Heart left ventricle (tissue), 16 donors: Measurements from ENCODE around the gene TRAPPC3. TPM values are rescaled to one million over a fixed set of nuclear protein-coding genes. Genes with fewer than 3 reads are reported as not detected.

Experiments used
- ATAC-seq, 4 donors: fragments of 200-7000 bp; cut with Tn5 transposase; one replicate each; pipeline ENCODE4 v1.9.1; 2020 to 2022; ENCODE audit warnings: moderate library complexity in 4 of 4, mild to moderate bottlenecking in 3 of 4, moderate number of reproducible peaks in 1 of 4
- DNase-seq, 5 donors: peaks; one replicate each; pipeline ENCODE4 v3.0.0-alpha.2; 2020
- H3K27ac ChIP-seq, 12 donors: fragments of 200-600 bp; sonication (generic) in 4 of 12; one replicate each; pipeline versions ENCODE4 v1.5.0 to v1.8.0; 2016 to 2022; ENCODE audit warnings: mild to moderate bottlenecking in 2 of 12
- H3K27me3 ChIP-seq, 9 donors: fragments of 200-600 bp; sonication (generic) in 2 of 9; one replicate each; pipeline versions ENCODE4 v1.5.1 to v1.8.0; 2016 to 2022; ENCODE audit warnings: mild to moderate bottlenecking in 3 of 9
- H3K36me3 ChIP-seq, 9 donors: fragments of 200-600 bp; sonication (generic) in 2 of 9; one replicate each; pipeline versions ENCODE4 v1.5.0 to v1.8.0; 2018 to 2022; ENCODE audit warnings: mild to moderate bottlenecking in 2 of 9
- H3K4me1 ChIP-seq, 12 donors: fragments of 200-600 bp; sonication (generic) in 4 of 12; one replicate each; pipeline versions ENCODE4 v1.5.0 to v1.8.0; 2016 to 2022; ENCODE audit warnings: mild to moderate bottlenecking in 3 of 12
- H3K4me3 ChIP-seq, 12 donors: fragments of 200-600 bp; sonication (generic) in 4 of 12; one replicate each; pipeline versions ENCODE4 v1.5.0 to v1.8.0; 2017 to 2022; ENCODE audit warnings: mild to moderate bottlenecking in 9 of 12, moderate library complexity in 4 of 12
- H3K9me3 ChIP-seq, 12 donors: fragments of 200-600 bp; sonication (generic) in 4 of 12; one replicate each; pipeline versions ENCODE4 v1.5.0 to v1.8.0; 2016 to 2022; ENCODE audit warnings: mild to moderate bottlenecking in 1 of 12
- CTCF ChIP-seq, 12 donors: fragments of 200-600 bp; sonication (generic) in 4 of 12; IDR thresholded peaks; one replicate each; pipeline versions ENCODE4 v1.5.0 to v1.8.0; 2018 to 2022; ENCODE audit warnings: antibody characterized with exemption in 12 of 12, mild to moderate bottlenecking in 5 of 12
- POLR2A ChIP-seq, 2 donors: fragments of 450-650 bp; IDR thresholded peaks; one replicate each; pipeline ENCODE4 v1.6.1; 2017; ENCODE audit warnings: antibody characterized with exemption in 2 of 2, mild to moderate bottlenecking in 2 of 2, moderate library complexity in 2 of 2
- WGBS, 4 donors: extraction: QIAGEN DNeasy Blood & Tissue Kit in 2 of 4; methylation state at CpG; one replicate each; pipeline versions ENCODE4 v1.1.5 to v1.1.7; 2013 to 2018; 5-methylcytosine and 5-hydroxymethylcytosine counted together
- intact Hi-C, 10 donors: fragments of 100-400 bp; cut with DNase I; formaldehyde crosslinking; loops; one replicate each; pipeline versions ENCODE4 v1.11.1 to v1.14.2; 2022
- polyA plus RNA-seq, 2 donors: library from polyadenylated mRNA; stranded (reverse); fragments of 200-250 nt; gene quantifications; one replicate each; pipeline ENCODE4 v1.2.3, GENCODE V29; 2013
- total RNA-seq, 9 donors: library from RNA; depleted of rRNA in 2 of 9; stranded (reverse); fragments of >200 nt in 2 of 9; fragmentation: NEBNext Ultra II Directional in 3 of 9; extraction: Animal tissue kit (Norgen Biotek cat#: 25700) in 3 of 9; gene quantifications; one replicate each; pipeline versions ENCODE4 v1.1.0 to v1.2.4, GENCODE V29; 2016 to 2023
- donor health status: ischemic (EF 13 %, LVEDD 7.1; RV severe dilation, severe dysfunction).
- donor health status: healthy with polysubstance abuse.
- donor health status: DM: no; HTN: yes; CAD: no.
- donor health status: DM: no; HTN: no; CAD: no.
- donor health status: ischemic (EF 25% LVEDD 6.9; RV normal size, moderate dysfunction).
- donor health status: ischemic (EF 25% LVEDD 5.7; RV mildly dilated, moderate dysfunction).
- donor health status: healthy.
- donor health status: DM: yes; HTN: yes; CAD: no.
- donor health status: ischemic (EF 35%, LVEDD 5.7; RV mildly dilated, moderate dysfunction).
- donor health status: nonischemic (EF 11% LVEDD 7.7; RV severe dilation, severe dysfunction).
- donor health status: DM: yes; HTN: yes; CAD: no.
- donor health status: PGD.
- donor health status: ischemic (EF 29% LVEDD 5.4; RV normal size, mild dysfunction).
- donor health status: nonischemic (EF 23%, LVEDD 6.1; RV moderate dilation, normal function).

The TRAPPC3 gene
- total and polyA plus RNA-seq, 11 donors = 40.8 to 89.6 (median 52.9) TPM

GRCh38 chr1:36111151-36111550, 38.1 kb downstream of the TRAPPC3 start:
- peaks cover 0 to 9% (median 0%) of the 10 kb centered on the region in 12 donors for H3K4me1 ChIP-seq
- intact Hi-C loops = no loop called here

GRCh38 chr1:36109041-36109679, 40.1 kb downstream of the TRAPPC3 start:
- Histone ChIP-seq H3K4me3 (no peak overlapping the region), H3K9me3 (no peaks in the 10 kb centered on the region), H3K36me3 (no peaks in the 10 kb centered on the region), H3K27ac (no peak overlapping the region), H3K27me3 (no peaks in the 10 kb centered on the region), H3K4me1 (no peaks in the 10 kb centered on the region)
- intact Hi-C loops = loop anchor here in 2 of 10 donors (2.0 to 10.0 kb wide), 3 partner anchors 20 to 186 kb away; no protein-coding TSS in a partner anchor
- ATAC-seq (no peak), DNase-seq (no peak)
- no peak for TF ChIP-seq CTCF (IDR thresholded peaks at IDR 0.05)
- TF ChIP-seq POLR2A (IDR thresholded peaks at IDR 0.05) = no peak
- 80 to 87% (median 81%) methylated on average over 8 to 11 of the region's 11 CpGs for WGBS, 4 donors

More at GRCh38 chr1:36111151-36111550, 38.1 kb downstream of the TRAPPC3 start:
- Histone ChIP-seq H3K4me3 (no peak overlapping the region), H3K27me3 (no peaks in the 10 kb centered on the region), H3K27ac (no peak overlapping the region), H3K9me3 (no peaks in the 10 kb centered on the region), H3K36me3 (no peaks in the 10 kb centered on the region)
- TF ChIP-seq CTCF (IDR thresholded peaks at IDR 0.05) = no peak
- TF ChIP-seq POLR2A (IDR thresholded peaks at IDR 0.05) = no peak
- no peak for ATAC-seq
- DNase-seq = no peak
- whole genome bisulfite sequencing, 4 donors = 62 to 74% (median 68%) methylated on average over 4 of the region's 4 CpGs

DNA sequence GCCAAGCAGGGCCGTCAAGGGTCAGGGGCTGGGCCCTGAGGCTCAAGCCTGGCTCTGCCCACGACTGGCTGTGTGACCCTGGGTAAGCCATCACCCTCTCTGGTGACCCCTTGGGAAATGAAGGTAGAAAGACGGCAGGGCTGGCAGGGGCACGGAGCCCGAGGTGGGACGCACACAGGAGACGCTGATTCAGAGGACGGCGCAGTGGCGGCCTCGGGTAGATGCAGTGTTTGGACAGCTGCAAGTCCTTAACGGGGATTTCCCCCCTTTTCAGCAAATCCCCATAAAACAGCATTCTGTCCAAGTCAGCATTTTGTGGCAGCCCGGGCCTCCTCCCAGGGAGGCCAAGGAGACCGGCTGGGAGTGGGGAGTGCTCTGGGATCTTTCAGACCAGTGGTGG, 41.0 kb downstream of the TRAPPC3 start:
- Histone ChIP-seq H3K27ac (no peak overlapping the region), H3K9me3 (no peaks in the 10 kb centered on the region), H3K36me3 (no peaks in the 10 kb centered on the region), H3K4me1 (no peaks in the 10 kb centered on the region), H3K27me3 (no peaks in the 10 kb centered on the region), H3K4me3 (no peak overlapping the region)
- intact Hi-C loops = loop anchor here in 2 of 10 donors (2.0 to 10.0 kb wide), 3 partner anchors 20 to 186 kb away; no protein-coding TSS in a partner anchor
- no peak for ATAC-seq
- 82 to 87% (median 85%) methylated on average over 14 of the region's 14 CpGs for WGBS, 4 donors
- TF ChIP-seq CTCF (IDR thresholded peaks at IDR 0.05) = no peak
- no peak for TF ChIP-seq POLR2A (IDR thresholded peaks at IDR 0.05)
- DNase-seq = no peak

DNA sequence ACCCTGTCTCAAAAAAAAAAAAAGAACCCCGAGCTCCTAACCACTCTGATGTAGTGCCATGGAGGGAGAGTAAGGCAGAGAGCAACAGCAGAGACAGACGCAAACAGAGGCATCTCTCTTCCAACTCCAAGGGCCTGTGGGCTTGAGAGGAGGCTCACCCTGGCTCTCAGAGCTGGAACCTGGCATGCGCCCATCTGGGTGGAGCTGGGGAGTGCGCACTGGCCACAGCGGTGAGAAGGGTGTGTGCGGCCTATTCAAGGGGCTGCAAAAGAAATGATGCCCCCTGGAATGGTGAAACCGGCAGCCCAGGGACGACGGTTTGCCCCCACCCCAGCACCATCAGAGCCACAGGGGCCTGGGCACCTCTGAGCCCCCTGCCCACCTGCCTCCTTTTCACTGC, 41.9 kb downstream of the TRAPPC3 start:
- no peaks in the 10 kb centered on the region for H3K27me3 ChIP-seq
- WGBS, 4 donors = 82 to 86% (median 83%) methylated on average over 9 of the region's 9 CpGs
- H3K27ac ChIP-seq = no peak overlapping the region
- DNase-seq (no peak), ATAC-seq (peak in 1 of 4 donors; percentile 20)
- no peak overlapping the region for H3K4me3 ChIP-seq
- TF ChIP-seq POLR2A (IDR thresholded peaks at IDR 0.05) (no peak), CTCF (IDR thresholded peaks at IDR 0.05) (no peak)
- H3K9me3 ChIP-seq = no peaks in the 10 kb centered on the region
- no peaks in the 10 kb centered on the region for H3K36me3 ChIP-seq
- intact Hi-C loops = loop anchor here in 1 of 10 donors (10.0 kb wide), 2 partner anchors 77 to 187 kb away; no protein-coding TSS in a partner anchor
- H3K4me1 ChIP-seq = no peaks in the 10 kb centered on the region
